Esophagus (tissue), 2 donors: ENCODE measurements around the gene ABCG4. TPM values are rescaled to one million over a fixed set of nuclear protein-coding genes. Genes with fewer than 3 reads are reported as not detected.
"Not testable (repeated sequence)": the region's sequence is repeated elsewhere in the genome, so short reads cannot be mapped to it uniquely, and the experiment has no call there.

Experiments used
- H3K27ac ChIP-seq, 2 donors: one replicate each; pipeline ENCODE4 v1.5.1; 2013; ENCODE audit warnings: low read depth in 2 of 2, mild to moderate bottlenecking in 2 of 2, inconsistent platforms in 1 of 2, low read length in 1 of 2, moderate library complexity in 1 of 2
- H3K27me3 ChIP-seq, 2 donors: one replicate each; pipeline ENCODE4 v1.6.1; 2013; ENCODE audit warnings: low read length in 2 of 2, control low read depth in 1 of 2, mild to moderate bottlenecking in 1 of 2; ENCODE audit not compliant: insufficient read depth in 2 of 2, control insufficient read depth in 1 of 2
- H3K36me3 ChIP-seq, 2 donors: one replicate each; pipeline ENCODE4 v1.6.1; 2013; ENCODE audit warnings: low read length in 1 of 2; ENCODE audit not compliant: control insufficient read depth in 2 of 2, insufficient read depth in 2 of 2
- H3K4me1 ChIP-seq, 2 donors: one replicate each; pipeline ENCODE4 v1.6.1; 2013; ENCODE audit warnings: low read length in 1 of 2; ENCODE audit not compliant: control insufficient read depth in 2 of 2, insufficient read depth in 2 of 2
- H3K4me3 ChIP-seq, 2 donors: one replicate each; pipeline ENCODE4 v1.5.1; 2013; ENCODE audit warnings: low read length in 2 of 2, mild to moderate bottlenecking in 2 of 2, low read depth in 1 of 2, moderate library complexity in 1 of 2
- H3K9me3 ChIP-seq, 2 donors: one replicate each; pipeline ENCODE4 v1.6.1; 2013; ENCODE audit warnings: mild to moderate bottlenecking in 2 of 2, low read depth in 1 of 2, low read length in 1 of 2, moderate library complexity in 1 of 2; ENCODE audit not compliant: control insufficient read depth in 2 of 2, insufficient read depth in 1 of 2
- WGBS, 2 donors: extraction: QIAGEN DNeasy Blood & Tissue Kit; methylation state at CpG; one replicate each; pipeline ENCODE4 v1.1.7; 2013; 5-methylcytosine and 5-hydroxymethylcytosine counted together
- polyA plus RNA-seq, 2 donors: library from polyadenylated mRNA; stranded (reverse); fragments of 200-250 nt; gene quantifications; one replicate each; pipeline ENCODE4 v1.2.3, GENCODE V29; 2013
- donor health status: healthy with polysubstance abuse.
- donor health status: Bipolar disorder and iron deficiency.

Gene ABCG4
- polyA plus RNA-seq, 2 donors: 0.21 to 0.81 TPM

- Histone ChIP-seq H3K36me3 (peaks cover 8 to 30% of the 10 kb centered on the region in 2 donors), H3K27ac (peak overlapping the region; percentile 1 to 43), H3K4me1 (peaks cover 0 to 6% of the 10 kb centered on the region in 2 donors), H3K9me3 (no peaks in the 10 kb centered on the region), H3K4me3 (no peak overlapping the region), H3K27me3 (no peaks in the 10 kb centered on the region)
- WGBS, 2 donors: 62 to 63% methylated on average over 6 of the region's 6 CpGs
Measured at GRCh38 chr11:119175493-119176077, 26.7 kb downstream of the ABCG4 start.

- Histone ChIP-seq H3K4me3 (no peak overlapping the region), H3K9me3 (no peaks in the 10 kb centered on the region), H3K27me3 (no peaks in the 10 kb centered on the region), H3K36me3 (peaks cover 11 to 50% of the 10 kb centered on the region in 2 donors), H3K4me1 (peaks cover 0 to 2% of the 10 kb centered on the region in 2 donors), H3K27ac (no peak overlapping the region)
- 64 to 79% methylated on average over 4 of the region's 4 CpGs for WGBS, 2 donors
Measured at GRCh38 chr11:119178166-119178680, 29.4 kb downstream of the ABCG4 start.

- no peaks in the 10 kb centered on the region for H3K9me3 ChIP-seq
- WGBS, 2 donors: 93 to 97% methylated on average over 6 of the region's 6 CpGs
- H3K4me1 ChIP-seq: peaks cover 0 to 2% of the 10 kb centered on the region in 2 donors
- peaks cover 14 to 46% of the 10 kb centered on the region in 2 donors for H3K36me3 ChIP-seq
- H3K27ac ChIP-seq: no peak overlapping the region
- no peaks in the 10 kb centered on the region for H3K27me3 ChIP-seq
- no peak overlapping the region for H3K4me3 ChIP-seq
Measured at GRCh38 chr11:119179342-119179741, 30.5 kb downstream of the ABCG4 start.

DNA sequence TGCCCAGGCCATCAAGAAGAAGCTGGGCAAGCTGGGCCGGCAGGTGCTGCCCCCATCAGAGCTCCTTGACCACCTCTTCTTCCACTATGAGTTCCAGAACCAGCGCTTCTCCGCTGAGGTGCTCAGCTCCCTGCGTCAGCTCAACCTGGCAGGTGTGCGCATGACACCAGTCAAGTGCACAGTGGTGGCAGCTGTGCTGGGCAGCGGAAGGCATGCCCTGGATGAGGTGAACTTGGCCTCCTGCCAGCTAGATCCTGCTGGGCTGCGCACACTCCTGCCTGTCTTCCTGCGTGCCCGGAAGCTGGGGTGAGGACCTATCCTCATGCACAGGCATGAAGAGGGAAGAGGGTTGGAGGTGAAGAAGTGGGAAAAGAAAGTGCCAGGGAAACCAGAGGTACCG, 31.1 kb downstream of the ABCG4 start:
- WGBS, 2 donors: 88 to 89% methylated on average over 10 of the region's 10 CpGs

GRCh38 chr11:119180729-119181676, 32.2 kb downstream of the ABCG4 start:
- H3K4me1 ChIP-seq: peaks cover 0 to 2% of the 10 kb centered on the region in 2 donors
- H3K36me3 ChIP-seq: peaks cover 7 to 37% of the 10 kb centered on the region in 2 donors
- 83 to 91% methylated on average over 6 of the region's 6 CpGs for WGBS, 2 donors
- H3K27me3 ChIP-seq: no peaks in the 10 kb centered on the region
- no peaks in the 10 kb centered on the region for H3K9me3 ChIP-seq
- H3K4me3 ChIP-seq: no peak overlapping the region
- H3K27ac ChIP-seq: no peak overlapping the region

More for the DNA sequence above, 31.1 kb downstream of the ABCG4 start:
- Histone ChIP-seq H3K27me3 (no peaks in the 10 kb centered on the region), H3K9me3 (no peaks in the 10 kb centered on the region), H3K36me3 (peaks cover 9 to 40% of the 10 kb centered on the region in 2 donors), H3K4me1 (peaks cover 0 to 2% of the 10 kb centered on the region in 2 donors), H3K27ac (no peak overlapping the region), H3K4me3 (no peak overlapping the region)

DNA sequence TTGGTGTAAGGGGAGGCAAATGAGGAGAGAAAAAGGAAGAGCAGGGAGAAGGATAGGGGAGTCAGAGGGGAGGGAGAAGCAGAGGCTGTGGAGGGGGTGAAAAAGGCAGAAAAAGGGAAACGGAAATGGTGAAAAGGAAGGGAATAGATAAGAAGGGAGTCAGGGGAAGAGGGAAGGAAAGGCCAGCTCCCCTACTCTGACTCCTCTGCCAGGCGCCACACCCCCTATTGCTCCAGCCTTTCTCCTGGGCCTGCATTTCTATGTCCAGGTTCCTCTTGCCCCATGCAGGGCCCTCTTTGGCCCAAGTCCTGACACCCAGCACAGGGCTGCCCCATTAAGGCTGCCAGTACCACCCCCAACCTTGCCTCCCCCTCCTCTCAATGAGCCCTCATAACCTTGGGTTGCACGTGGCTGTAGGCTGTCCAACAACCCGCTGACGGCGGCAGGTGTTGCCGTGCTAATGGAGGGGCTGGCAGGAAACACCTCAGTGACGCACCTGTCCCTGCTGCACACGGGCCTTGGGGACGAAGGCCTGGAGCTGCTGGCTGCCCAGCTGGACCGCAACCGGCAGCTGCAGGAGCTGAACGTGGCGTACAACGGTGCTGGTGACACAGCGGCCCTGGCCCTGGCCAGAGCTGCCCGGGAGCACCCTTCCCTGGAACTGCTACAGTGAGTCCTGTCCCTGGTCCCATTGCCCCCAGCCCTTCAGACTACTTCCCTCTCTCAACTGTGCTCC, 33.0 kb downstream of the ABCG4 start:
- Histone ChIP-seq H3K4me3 (no peak overlapping the region), H3K36me3 (peaks cover 6 to 37% of the 10 kb centered on the region in 2 donors)

GRCh38 chr11:119184399-119184798, 35.5 kb downstream of the ABCG4 start:
- H3K27ac ChIP-seq, H3K9me3 ChIP-seq, H3K4me1 ChIP-seq, H3K27me3 ChIP-seq, H3K4me3 ChIP-seq: not testable (repeated sequence)
- peaks cover 6 to 32% of the 10 kb centered on the region in 2 donors for H3K36me3 ChIP-seq
- 81 to 87% methylated on average over 9 of the region's 9 CpGs for WGBS, 2 donors

More for the DNA sequence above, 33.0 kb downstream of the ABCG4 start:
- H3K4me1 ChIP-seq: peaks cover 0 to 2% of the 10 kb centered on the region in 2 donors
- H3K9me3 ChIP-seq: no peaks in the 10 kb centered on the region
- H3K27me3 ChIP-seq: no peaks in the 10 kb centered on the region
- no peak overlapping the region for H3K27ac ChIP-seq
- WGBS, 2 donors: 79 to 87% methylated on average over 16 to 17 of the region's 17 CpGs

GRCh38 chr11:119185981-119186634, 37.3 kb downstream of the ABCG4 start:
- Histone ChIP-seq H3K4me1 (no peaks in the 10 kb centered on the region), H3K36me3 (peaks cover 6 to 24% of the 10 kb centered on the region in 2 donors), H3K4me3 (no peak overlapping the region), H3K27me3 (no peaks in the 10 kb centered on the region), H3K9me3 (no peaks in the 10 kb centered on the region), H3K27ac (no peak overlapping the region)
- WGBS, 2 donors: 44 to 47% methylated on average over 15 of the region's 15 CpGs
